Breast epithelium (tissue), 3 donors: ENCODE measurements around the gene EIF3K.

Source experiments
- CTCF ChIP-seq, 3 donors: fragments of 450-650 bp; IDR thresholded peaks; one replicate each; pipeline ENCODE4 v1.5.1; 2016 to 2017; ENCODE audit warnings: antibody characterized with exemption in 3 of 3, mild to moderate bottlenecking in 3 of 3, moderate library complexity in 3 of 3
- POLR2A ChIP-seq: fragments of 450-650 bp; IDR thresholded peaks from one replicate; pipeline ENCODE4 v1.6.1; 2016; ENCODE audit warnings: antibody characterized with exemption, mild to moderate bottlenecking, moderate library complexity
- POLR2AphosphoS5 ChIP-seq, 3 donors: sonication (generic); formaldehyde crosslinking; IDR thresholded peaks; one replicate each; pipeline ENCODE4 v1.6.1; 2017; ENCODE audit warnings: antibody characterized with exemption in 3 of 3

- no peak for TF ChIP-seq CTCF (IDR thresholded peaks at IDR 0.05)
- TF ChIP-seq POLR2A: no peak
- no peak for TF ChIP-seq POLR2AphosphoS5 (IDR thresholded peaks at IDR 0.05)
Measured at GRCh38 chr19:38587562-38587961, 31.4 kb upstream of the EIF3K start.
